ENCODE measurements around the gene CD48. TPM values are rescaled to one million over a fixed set of nuclear protein-coding genes. Genes with fewer than 3 reads are reported as not detected.

Gene CD48
- polyA plus RNA-seq, 4 donors, result 5.6 to 28.6 (median 10.7) TPM

GRCh38 chr1:160753594-160753993 lies 42.0 kb upstream of the CD48 start:
- H3K4me3 ChIP-seq (ENCODE audit: low read depth in 1 of 3, low read length in 3 of 3), result no peak overlapping the region
- H3K9me3 ChIP-seq (ENCODE audit: control insufficient read depth in 2 of 2, insufficient read depth in 1 of 2, low read depth in 1 of 2, low read length in 1 of 2), result no peaks in the 10 kb centered on the region
- H3K27ac ChIP-seq (ENCODE audit: low read depth in 1 of 3, low read length in 2 of 3), result no peak overlapping the region
- H3K27me3 ChIP-seq (ENCODE audit: control insufficient read depth in 3 of 3, insufficient read depth in 3 of 3, low read length in 3 of 3), result peaks cover 0 to 17% (median 0%) of the 10 kb centered on the region in 3 donors
- no peak for DNase-seq
- FAIRE-seq, result no peak
- no peaks in the 10 kb centered on the region for H3K4me1 ChIP-seq (ENCODE audit: control insufficient read depth in 3 of 3, insufficient read depth in 2 of 3, low read depth in 1 of 3, low read length in 2 of 3)
- no peaks in the 10 kb centered on the region for H3K36me3 ChIP-seq (ENCODE audit: control insufficient read depth in 3 of 3, insufficient read depth in 2 of 3, low read depth in 1 of 3, low read length in 3 of 3)

- no peaks in the 10 kb centered on the region for H3K4me1 ChIP-seq (ENCODE audit: control insufficient read depth in 3 of 3, insufficient read depth in 2 of 3, low read depth in 1 of 3, low read length in 2 of 3)
- DNase-seq, result no peak
- peaks cover 0 to 17% (median 0%) of the 10 kb centered on the region in 3 donors for H3K27me3 ChIP-seq (ENCODE audit: control insufficient read depth in 3 of 3, insufficient read depth in 3 of 3, low read length in 3 of 3)
- no peaks in the 10 kb centered on the region for H3K9me3 ChIP-seq (ENCODE audit: control insufficient read depth in 2 of 2, insufficient read depth in 1 of 2, low read depth in 1 of 2, low read length in 1 of 2)
- no peak for FAIRE-seq
- no peak overlapping the region for H3K27ac ChIP-seq (ENCODE audit: low read depth in 1 of 3, low read length in 2 of 3)
- H3K4me3 ChIP-seq (ENCODE audit: low read depth in 1 of 3, low read length in 3 of 3), result no peak overlapping the region
- 49 to 64% (median 58%) methylated on average over 5 of the region's 5 CpGs for WGBS, 3 donors
- H3K36me3 ChIP-seq (ENCODE audit: control insufficient read depth in 3 of 3, insufficient read depth in 2 of 3, low read depth in 1 of 3, low read length in 3 of 3), result no peaks in the 10 kb centered on the region
These were observed 41.3 kb upstream of the CD48 start for GRCh38 chr1:160752924-160753323.

DNA sequence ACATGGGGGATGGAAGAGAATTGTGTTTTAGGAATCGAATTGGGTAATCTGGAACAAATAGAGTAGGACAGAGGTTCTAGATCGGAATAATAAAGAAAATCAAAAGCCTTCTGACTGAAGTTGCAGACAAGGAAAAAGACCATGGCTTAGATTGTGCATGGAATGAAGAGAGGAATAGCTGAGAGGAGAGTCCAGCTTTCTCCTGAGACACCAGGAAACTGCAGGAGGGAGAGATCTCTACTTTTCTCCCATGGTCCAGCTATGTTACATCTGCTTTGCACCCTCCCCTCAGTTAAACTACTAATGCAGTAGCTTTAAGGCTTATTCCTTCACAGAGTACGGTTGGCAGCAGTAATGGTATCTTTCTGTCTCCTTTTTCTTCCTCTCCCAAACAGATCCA lies 40.8 kb upstream of the CD48 start:
- FAIRE-seq (no peak), DNase-seq (no peak)
- Histone ChIP-seq H3K36me3 (ENCODE audit: control insufficient read depth in 3 of 3, insufficient read depth in 2 of 3, low read depth in 1 of 3, low read length in 3 of 3) (no peaks in the 10 kb centered on the region), H3K9me3 (ENCODE audit: control insufficient read depth in 2 of 2, insufficient read depth in 1 of 2, low read depth in 1 of 2, low read length in 1 of 2) (no peaks in the 10 kb centered on the region), H3K4me1 (ENCODE audit: control insufficient read depth in 3 of 3, insufficient read depth in 2 of 3, low read depth in 1 of 3, low read length in 2 of 3) (no peaks in the 10 kb centered on the region), H3K27ac (ENCODE audit: low read depth in 1 of 3, low read length in 2 of 3) (no peak overlapping the region), H3K27me3 (ENCODE audit: control insufficient read depth in 3 of 3, insufficient read depth in 3 of 3, low read length in 3 of 3) (peaks cover 0 to 17% (median 0%) of the 10 kb centered on the region in 3 donors), H3K4me3 (ENCODE audit: low read depth in 1 of 3, low read length in 3 of 3) (no peak overlapping the region)
- 83 to 85% (median 83%) methylated on average over 3 of the region's 3 CpGs for WGBS, 3 donors

- no peaks in the 10 kb centered on the region for H3K9me3 ChIP-seq (ENCODE audit: control insufficient read depth in 2 of 2, insufficient read depth in 1 of 2, low read depth in 1 of 2, low read length in 1 of 2)
- DNase-seq (no peak), FAIRE-seq (no peak)
- 82 to 88% (median 83%) methylated on average over 2 of the region's 2 CpGs for WGBS, 3 donors
- no peaks in the 10 kb centered on the region for H3K4me1 ChIP-seq (ENCODE audit: control insufficient read depth in 3 of 3, insufficient read depth in 2 of 3, low read depth in 1 of 3, low read length in 2 of 3)
- H3K4me3 ChIP-seq (ENCODE audit: low read depth in 1 of 3, low read length in 3 of 3), result no peak overlapping the region
- H3K27me3 ChIP-seq (ENCODE audit: control insufficient read depth in 3 of 3, insufficient read depth in 3 of 3, low read length in 3 of 3), result peaks cover 0 to 17% (median 0%) of the 10 kb centered on the region in 3 donors
- no peaks in the 10 kb centered on the region for H3K36me3 ChIP-seq (ENCODE audit: control insufficient read depth in 3 of 3, insufficient read depth in 2 of 3, low read depth in 1 of 3, low read length in 3 of 3)
- no peak overlapping the region for H3K27ac ChIP-seq (ENCODE audit: low read depth in 1 of 3, low read length in 2 of 3)
These were observed 39.0 kb upstream of the CD48 start for GRCh38 chr1:160750608-160751007.

DNA sequence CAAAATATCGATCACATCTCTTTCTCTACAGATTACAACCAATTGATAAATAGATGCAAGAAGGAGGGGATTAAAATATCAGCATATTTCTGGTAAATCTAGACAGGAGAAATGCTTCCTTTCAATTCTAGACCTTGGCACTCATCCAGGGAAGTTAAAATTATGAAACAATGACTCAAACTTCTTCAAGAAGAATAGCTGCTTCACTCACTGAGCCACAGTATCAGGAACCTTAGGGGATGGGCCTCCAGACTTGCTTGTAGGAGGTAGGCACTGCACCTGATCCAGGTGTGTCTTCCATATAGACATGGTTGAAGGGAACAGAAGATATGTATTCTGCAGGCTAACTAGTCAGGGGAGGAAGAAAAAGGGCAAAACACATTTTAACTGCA lies 37.3 kb upstream of the CD48 start:
- H3K4me1 ChIP-seq (ENCODE audit: control insufficient read depth in 3 of 3, insufficient read depth in 2 of 3, low read depth in 1 of 3, low read length in 2 of 3), result no peaks in the 10 kb centered on the region
- peaks cover 0 to 17% (median 0%) of the 10 kb centered on the region in 3 donors for H3K27me3 ChIP-seq (ENCODE audit: control insufficient read depth in 3 of 3, insufficient read depth in 3 of 3, low read length in 3 of 3)
- H3K4me3 ChIP-seq (ENCODE audit: low read depth in 1 of 3, low read length in 3 of 3), result no peak overlapping the region
- FAIRE-seq, result no peak
- H3K36me3 ChIP-seq (ENCODE audit: control insufficient read depth in 3 of 3, insufficient read depth in 2 of 3, low read depth in 1 of 3, low read length in 3 of 3), result no peaks in the 10 kb centered on the region
- WGBS, 3 donors, result 94 to 100% (median 96%) methylated on average over 1 of the region's 1 CpG
- DNase-seq, result no peak
- no peak overlapping the region for H3K27ac ChIP-seq (ENCODE audit: low read depth in 1 of 3, low read length in 2 of 3)
- H3K9me3 ChIP-seq (ENCODE audit: control insufficient read depth in 2 of 2, insufficient read depth in 1 of 2, low read depth in 1 of 2, low read length in 1 of 2), result no peaks in the 10 kb centered on the region

DNA sequence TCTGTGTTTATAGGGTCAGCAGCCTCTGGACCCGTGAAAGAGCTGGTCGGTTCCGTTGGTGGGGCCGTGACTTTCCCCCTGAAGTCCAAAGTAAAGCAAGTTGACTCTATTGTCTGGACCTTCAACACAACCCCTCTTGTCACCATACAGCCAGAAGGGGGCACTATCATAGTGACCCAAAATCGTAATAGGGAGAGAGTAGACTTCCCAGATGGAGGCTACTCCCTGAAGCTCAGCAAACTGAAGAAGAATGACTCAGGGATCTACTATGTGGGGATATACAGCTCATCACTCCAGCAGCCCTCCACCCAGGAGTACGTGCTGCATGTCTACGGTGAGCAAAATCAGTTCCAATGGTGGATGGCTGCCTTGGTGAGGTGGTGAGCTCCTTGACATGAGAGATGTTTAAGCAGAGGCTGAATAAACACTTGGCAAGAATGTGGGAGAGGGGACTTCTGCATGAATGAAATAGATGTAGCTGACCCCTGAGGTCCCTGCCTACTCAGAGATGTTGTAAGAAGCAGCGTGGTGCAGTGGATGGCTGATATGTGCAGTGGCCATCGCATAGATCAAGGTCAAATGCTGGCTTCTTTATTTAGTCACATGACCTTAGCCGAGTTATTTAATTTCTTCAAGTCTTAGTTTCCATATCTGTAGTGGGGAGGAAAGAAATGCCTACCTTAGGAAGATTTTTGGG lies 36.7 kb upstream of the CD48 start:
- H3K4me1 ChIP-seq (ENCODE audit: control insufficient read depth in 3 of 3, insufficient read depth in 2 of 3, low read depth in 1 of 3, low read length in 2 of 3), result no peaks in the 10 kb centered on the region
- no peak overlapping the region for H3K4me3 ChIP-seq (ENCODE audit: low read depth in 1 of 3, low read length in 3 of 3)
- WGBS, 3 donors, result 84 to 87% (median 84%) methylated on average over 10 of the region's 10 CpGs
- no peaks in the 10 kb centered on the region for H3K9me3 ChIP-seq (ENCODE audit: control insufficient read depth in 2 of 2, insufficient read depth in 1 of 2, low read depth in 1 of 2, low read length in 1 of 2)
- no peaks in the 10 kb centered on the region for H3K36me3 ChIP-seq (ENCODE audit: control insufficient read depth in 3 of 3, insufficient read depth in 2 of 3, low read depth in 1 of 3, low read length in 3 of 3)
- H3K27me3 ChIP-seq (ENCODE audit: control insufficient read depth in 3 of 3, insufficient read depth in 3 of 3, low read length in 3 of 3), result peaks cover 0 to 17% (median 0%) of the 10 kb centered on the region in 3 donors
- DNase-seq (no peak), FAIRE-seq (no peak)
- H3K27ac ChIP-seq (ENCODE audit: low read depth in 1 of 3, low read length in 2 of 3), result no peak overlapping the region

GRCh38 chr1:160747717-160748116 lies 36.1 kb upstream of the CD48 start:
- Histone ChIP-seq H3K4me1 (ENCODE audit: control insufficient read depth in 3 of 3, insufficient read depth in 2 of 3, low read depth in 1 of 3, low read length in 2 of 3) (no peaks in the 10 kb centered on the region), H3K4me3 (ENCODE audit: low read depth in 1 of 3, low read length in 3 of 3) (no peak overlapping the region), H3K36me3 (ENCODE audit: control insufficient read depth in 3 of 3, insufficient read depth in 2 of 3, low read depth in 1 of 3, low read length in 3 of 3) (no peaks in the 10 kb centered on the region), H3K9me3 (ENCODE audit: control insufficient read depth in 2 of 2, insufficient read depth in 1 of 2, low read depth in 1 of 2, low read length in 1 of 2) (no peaks in the 10 kb centered on the region), H3K27ac (ENCODE audit: low read depth in 1 of 3, low read length in 2 of 3) (no peak overlapping the region), H3K27me3 (ENCODE audit: control insufficient read depth in 3 of 3, insufficient read depth in 3 of 3, low read length in 3 of 3) (peaks cover 0 to 17% (median 0%) of the 10 kb centered on the region in 3 donors)
- FAIRE-seq (no peak), DNase-seq (no peak)

DNA sequence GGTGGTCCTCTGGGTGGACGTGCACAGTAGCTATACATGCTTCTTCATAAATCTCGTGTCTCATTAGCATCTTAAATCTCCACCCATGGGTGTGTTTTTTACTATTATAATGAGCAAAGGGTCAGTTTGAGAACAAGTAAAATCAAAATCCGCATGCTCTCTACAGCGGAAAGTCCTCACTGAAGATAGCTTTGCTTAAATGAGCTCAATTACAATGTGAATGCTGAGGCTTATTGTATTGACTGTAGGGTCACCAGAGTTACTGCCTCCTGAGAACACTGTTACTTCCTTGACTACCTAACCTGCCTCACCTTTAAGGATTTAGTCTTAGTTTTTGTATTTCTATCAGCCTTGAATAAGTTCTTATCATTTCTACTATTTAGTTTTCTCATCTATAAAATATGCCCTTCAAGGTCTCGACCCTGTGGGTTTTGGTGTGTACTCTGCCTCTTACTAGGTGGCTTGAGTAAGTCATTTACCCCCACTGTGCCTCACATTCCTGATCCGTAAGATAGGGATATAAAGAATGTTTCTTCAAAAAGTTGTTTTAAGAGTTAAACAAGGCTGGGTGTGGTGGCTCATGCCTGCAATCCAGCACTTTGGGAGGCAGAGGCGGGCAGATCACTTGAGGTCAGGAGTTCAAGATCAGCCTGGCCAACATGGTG lies 35.3 kb upstream of the CD48 start:
- H3K4me3 ChIP-seq (ENCODE audit: low read depth in 1 of 3, low read length in 3 of 3), result no peak overlapping the region
- H3K36me3 ChIP-seq (ENCODE audit: control insufficient read depth in 3 of 3, insufficient read depth in 2 of 3, low read depth in 1 of 3, low read length in 3 of 3), result no peaks in the 10 kb centered on the region
- DNase-seq, result no peak
- H3K9me3 ChIP-seq (ENCODE audit: control insufficient read depth in 2 of 2, insufficient read depth in 1 of 2, low read depth in 1 of 2, low read length in 1 of 2), result no peaks in the 10 kb centered on the region
- H3K27ac ChIP-seq (ENCODE audit: low read depth in 1 of 3, low read length in 2 of 3), result no peak overlapping the region
- FAIRE-seq, result no peak
- H3K4me1 ChIP-seq (ENCODE audit: control insufficient read depth in 3 of 3, insufficient read depth in 2 of 3, low read depth in 1 of 3, low read length in 2 of 3), result no peaks in the 10 kb centered on the region
- H3K27me3 ChIP-seq (ENCODE audit: control insufficient read depth in 3 of 3, insufficient read depth in 3 of 3, low read length in 3 of 3), result peaks cover 0 to 14% (median 0%) of the 10 kb centered on the region in 3 donors
- 78 to 86% (median 81%) methylated on average over 7 of the region's 7 CpGs for WGBS, 3 donors

Data from small intestine (tissue), 7 donors.